Gastroesophageal sphincter (tissue), 4 donors: Measurements from ENCODE around the gene SURF4. TPM values are rescaled to one million over a fixed set of nuclear protein-coding genes. Genes with fewer than 3 reads are reported as not detected.

ENCODE experiments used
- ATAC-seq: fragments of 150-250 bp; one replicate; pipeline ENCODE4 v1.9.1; 2016; ENCODE audit warnings: mild to moderate bottlenecking, moderate library complexity
- H3K27ac ChIP-seq, 4 donors: fragments of 200-600 bp; sonication (generic) in 3 of 4; 1 replicate in 3 of 4; 2 replicates in 1 of 4; pipeline ENCODE4 v1.5.1; 2016 to 2019
- H3K27me3 ChIP-seq: fragments of 200-600 bp; sonication (generic); one replicate; pipeline ENCODE4 v1.5.1; 2019
- H3K36me3 ChIP-seq, 2 donors: fragments of 200-600 bp; sonication (generic); one replicate each; pipeline ENCODE4 v1.5.1; 2019; ENCODE audit warnings: control low read depth in 1 of 2
- H3K4me1 ChIP-seq, 3 donors: fragments of 200-600 bp; sonication (generic); 1 replicate in 2 of 3; 2 replicates in 1 of 3; pipeline ENCODE4 v1.5.1; 2016 to 2019; ENCODE audit warnings: control low read depth in 2 of 3
- H3K4me3 ChIP-seq, 2 donors: fragments of 200-600 bp; sonication (generic); one replicate each; pipeline ENCODE4 v1.5.1; 2019; ENCODE audit warnings: mild to moderate bottlenecking in 1 of 2, moderate library complexity in 1 of 2
- H3K9me3 ChIP-seq, 3 donors: fragments of 200-600 bp; sonication (generic); one replicate each; pipeline ENCODE4 v1.5.1; 2017 to 2019; ENCODE audit warnings: control low read depth in 2 of 3
- EP300 ChIP-seq: sonication (generic); formaldehyde crosslinking; IDR thresholded peaks from one replicate; pipeline ENCODE4 v1.6.1; 2017; ENCODE audit warnings: antibody characterized with exemption, mild to moderate bottlenecking
- POLR2A ChIP-seq, 2 donors: fragments of 450-650 bp; IDR thresholded peaks; one replicate each; pipeline ENCODE4 v1.6.1; 2017; ENCODE audit warnings: antibody characterized with exemption in 2 of 2, mild to moderate bottlenecking in 2 of 2, moderate library complexity in 1 of 2
- POLR2AphosphoS5 ChIP-seq: sonication (generic); formaldehyde crosslinking; IDR thresholded peaks from one replicate; pipeline ENCODE4 v1.6.1; 2017; ENCODE audit warnings: antibody characterized with exemption
- WGBS, 2 donors: methylation state at CpG; one replicate each; pipeline ENCODE4 v1.1.5; 2018; ENCODE audit warnings: low coverage in 1 of 2; 5-methylcytosine and 5-hydroxymethylcytosine counted together
- total RNA-seq, 4 donors: library from RNA; depleted of rRNA; stranded (reverse); fragments of >200 nt; gene quantifications; one replicate each; pipeline ENCODE4 v1.1.0, GENCODE V29; 2016
- TF ChIP-seq, protein P1 (sequence below), 4 experiments: fragments of 200-600 bp in 2 of 4; fragments of 450-650 bp in 2 of 4; sonication (generic) in 1 of 4; IDR thresholded peaks; one replicate each; pipeline ENCODE4 v1.5.1; 2017 to 2019; ENCODE audit warnings: antibody characterized with exemption in 4 of 4, mild to moderate bottlenecking in 2 of 4, moderate library complexity in 2 of 4

SURF4 gene
- total RNA-seq, 4 donors from 2014 or later = 78.1 to 139 (median 108) TPM

DNA sequence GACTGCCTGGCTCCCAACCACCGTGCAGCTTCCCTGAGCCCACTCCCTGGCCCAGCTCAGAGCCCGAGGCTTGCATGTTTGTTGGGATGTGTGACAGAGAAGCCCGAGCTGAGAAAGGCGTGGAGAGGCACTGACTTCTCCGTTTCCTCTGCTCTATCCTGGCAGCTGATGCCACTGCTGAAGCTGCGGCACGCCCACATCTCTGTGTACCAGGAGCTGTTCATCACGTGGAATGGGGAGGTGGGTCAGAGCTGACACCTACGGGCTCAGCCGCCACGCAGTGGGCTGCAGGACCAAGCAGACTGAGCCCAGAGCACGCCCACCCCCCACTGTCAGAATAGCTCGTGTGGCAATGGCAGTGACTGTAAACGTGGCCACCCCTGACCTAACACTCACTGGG is 9.6 kb upstream of the SURF4 start:
- no peak for TF ChIP-seq POLR2AphosphoS5
- TF ChIP-seq EP300 = no peak
- no peak for TF ChIP-seq POLR2A (IDR thresholded peaks at IDR 0.05)
- TF ChIP-seq, protein P1, sequence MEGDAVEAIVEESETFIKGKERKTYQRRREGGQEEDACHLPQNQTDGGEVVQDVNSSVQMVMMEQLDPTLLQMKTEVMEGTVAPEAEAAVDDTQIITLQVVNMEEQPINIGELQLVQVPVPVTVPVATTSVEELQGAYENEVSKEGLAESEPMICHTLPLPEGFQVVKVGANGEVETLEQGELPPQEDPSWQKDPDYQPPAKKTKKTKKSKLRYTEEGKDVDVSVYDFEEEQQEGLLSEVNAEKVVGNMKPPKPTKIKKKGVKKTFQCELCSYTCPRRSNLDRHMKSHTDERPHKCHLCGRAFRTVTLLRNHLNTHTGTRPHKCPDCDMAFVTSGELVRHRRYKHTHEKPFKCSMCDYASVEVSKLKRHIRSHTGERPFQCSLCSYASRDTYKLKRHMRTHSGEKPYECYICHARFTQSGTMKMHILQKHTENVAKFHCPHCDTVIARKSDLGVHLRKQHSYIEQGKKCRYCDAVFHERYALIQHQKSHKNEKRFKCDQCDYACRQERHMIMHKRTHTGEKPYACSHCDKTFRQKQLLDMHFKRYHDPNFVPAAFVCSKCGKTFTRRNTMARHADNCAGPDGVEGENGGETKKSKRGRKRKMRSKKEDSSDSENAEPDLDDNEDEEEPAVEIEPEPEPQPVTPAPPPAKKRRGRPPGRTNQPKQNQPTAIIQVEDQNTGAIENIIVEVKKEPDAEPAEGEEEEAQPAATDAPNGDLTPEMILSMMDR (IDR thresholded peaks at IDR 0.05) = no peak
- 68 to 92% methylated on average over 3 to 5 of the region's 14 CpGs for WGBS, 2 donors
- ATAC-seq = no peak
- Histone ChIP-seq H3K4me1 (no peaks in the 10 kb centered on the region), H3K27me3 (peaks cover 13% of the 10 kb centered on the region), H3K9me3 (no peaks in the 10 kb centered on the region), H3K4me3 (no peak overlapping the region), H3K36me3 (no peaks in the 10 kb centered on the region), H3K27ac (no peak overlapping the region)

DNA sequence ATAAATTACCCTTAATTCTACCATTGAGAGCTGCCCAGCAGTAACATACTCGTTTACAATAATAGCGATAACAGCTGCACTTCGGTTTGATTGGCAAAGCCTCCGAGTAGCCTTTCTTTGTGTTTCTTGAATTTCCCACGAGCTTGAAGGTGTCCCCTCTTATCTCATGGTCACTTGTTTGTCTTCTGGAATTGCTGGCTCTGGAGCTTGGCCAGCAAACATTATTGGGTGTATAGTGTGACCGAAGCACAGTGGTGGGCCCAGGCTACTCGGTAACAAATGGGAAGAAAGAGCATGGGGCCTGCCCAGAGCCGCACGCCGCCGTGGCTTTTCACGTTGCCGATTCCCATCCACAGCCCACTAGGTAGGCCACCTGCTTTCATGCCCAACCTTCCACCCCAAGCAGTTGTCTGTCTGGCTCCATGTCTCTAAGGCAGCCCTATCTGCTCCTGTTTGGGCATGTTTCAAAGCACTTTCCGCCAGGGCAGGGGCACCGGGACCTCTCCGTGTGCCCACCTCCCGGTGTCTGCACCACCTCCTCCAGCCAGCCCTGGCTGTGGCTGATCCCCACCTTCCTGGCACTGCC is 9.0 kb upstream of the SURF4 start:
- Histone ChIP-seq H3K9me3 (no peaks in the 10 kb centered on the region), H3K4me1 (no peaks in the 10 kb centered on the region), H3K27me3 (peaks cover 9% of the 10 kb centered on the region), H3K36me3 (no peaks in the 10 kb centered on the region), H3K4me3 (no peak overlapping the region), H3K27ac (no peak overlapping the region)
- TF ChIP-seq EP300 = no peak
- TF ChIP-seq POLR2A (IDR thresholded peaks at IDR 0.05) = no peak
- TF ChIP-seq, protein P1 (IDR thresholded peaks at IDR 0.05) = no peak
- TF ChIP-seq POLR2AphosphoS5 = no peak
- 62 to 96% methylated on average over 5 to 7 of the region's 17 CpGs for WGBS, 2 donors
- no peak for ATAC-seq

DNA sequence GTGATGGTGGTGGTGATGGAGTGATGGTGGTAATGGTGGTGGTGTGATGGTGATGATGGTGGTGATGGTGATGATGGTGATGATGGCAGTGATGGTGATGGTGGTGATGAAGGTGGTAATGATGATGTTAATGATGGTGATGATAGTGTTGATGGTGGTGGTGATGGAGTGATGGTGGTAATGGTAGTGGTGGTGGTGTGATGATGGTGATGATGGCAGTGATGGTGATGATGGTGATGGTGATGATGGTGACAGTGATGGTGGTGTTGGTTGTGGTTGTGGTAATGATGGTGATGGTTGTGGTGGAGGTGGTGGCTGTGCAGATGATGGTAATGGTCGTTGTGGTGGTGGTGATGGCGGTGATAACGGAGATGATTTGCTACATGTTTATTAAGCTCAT is 7.6 kb upstream of the SURF4 start:
- no peak for TF ChIP-seq EP300
- TF ChIP-seq POLR2A (IDR thresholded peaks at IDR 0.05) = no peak
- TF ChIP-seq, protein P1 (IDR thresholded peaks at IDR 0.05) = no peak
- TF ChIP-seq POLR2AphosphoS5 = no peak
- no peaks in the 10 kb centered on the region for H3K27me3 ChIP-seq
- no peaks in the 10 kb centered on the region for H3K36me3 ChIP-seq
- H3K9me3 ChIP-seq = no peaks in the 10 kb centered on the region
- no peak for ATAC-seq
- no peaks in the 10 kb centered on the region for H3K4me1 ChIP-seq
- H3K4me3 ChIP-seq = no peak overlapping the region
- WGBS, 2 donors = 94 to 97% methylated on average over 3 of the region's 3 CpGs
- H3K27ac ChIP-seq = no peak overlapping the region

DNA sequence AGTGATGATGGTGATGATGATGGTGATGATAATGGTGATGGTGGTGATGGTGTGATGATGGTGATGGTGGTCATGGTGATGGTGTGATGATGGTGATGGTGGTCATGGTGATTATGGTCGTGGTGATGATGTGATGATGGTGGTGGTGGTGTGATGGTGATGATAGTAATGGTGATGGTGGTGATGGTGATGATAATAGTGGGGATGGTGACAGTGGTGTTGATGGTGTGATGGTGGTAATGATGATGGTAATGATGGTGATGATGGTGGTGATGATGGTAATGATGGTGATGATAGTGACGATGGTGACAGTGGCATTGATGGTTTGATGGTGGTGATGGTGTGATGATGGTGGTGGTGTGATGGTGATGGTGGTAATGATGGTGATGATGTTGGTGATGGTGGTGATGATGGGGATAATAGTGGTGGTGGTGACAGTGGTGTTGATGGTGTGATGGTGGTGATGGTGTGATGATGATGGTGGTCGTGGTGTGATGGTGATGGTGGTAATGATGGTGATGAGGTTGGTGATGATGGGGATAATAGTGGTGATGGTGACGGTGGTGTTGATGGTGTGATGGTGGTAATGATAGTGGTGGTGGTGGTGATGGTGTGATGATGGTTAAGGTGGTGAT is 6.8 kb upstream of the SURF4 start:
- H3K27ac ChIP-seq = no peak overlapping the region
- 84 to 92% methylated on average over 4 of the region's 4 CpGs for WGBS, 2 donors
- no peaks in the 10 kb centered on the region for H3K27me3 ChIP-seq
- H3K36me3 ChIP-seq = no peaks in the 10 kb centered on the region
- TF ChIP-seq POLR2AphosphoS5 = no peak
- TF ChIP-seq POLR2A (IDR thresholded peaks at IDR 0.05) = no peak
- TF ChIP-seq EP300 = no peak
- TF ChIP-seq, protein P1 (IDR thresholded peaks at IDR 0.05) = no peak
- no peaks in the 10 kb centered on the region for H3K9me3 ChIP-seq
- no peak for ATAC-seq
- H3K4me1 ChIP-seq = no peaks in the 10 kb centered on the region
- H3K4me3 ChIP-seq = no peak overlapping the region

DNA sequence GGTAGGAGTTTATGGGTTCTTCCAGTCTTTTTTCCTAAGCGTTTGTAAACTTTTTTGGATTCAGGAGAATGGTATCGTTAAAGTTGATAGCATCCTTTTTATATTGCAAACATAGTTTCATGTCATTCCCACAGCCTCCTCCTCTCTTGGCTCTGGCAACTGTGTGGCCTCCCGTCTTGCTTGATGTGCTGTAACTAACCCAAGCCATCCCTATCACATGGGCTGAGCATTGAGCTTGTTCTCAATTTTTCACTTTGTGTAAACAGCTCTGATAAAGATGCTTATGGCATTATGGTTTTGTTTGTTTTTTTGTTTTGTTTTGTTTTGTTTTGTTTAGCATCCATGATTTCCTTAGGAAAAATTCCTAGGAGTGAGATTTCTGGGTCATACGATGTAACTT is 4.9 kb upstream of the SURF4 start:
- TF ChIP-seq EP300 (no peak), POLR2AphosphoS5 (no peak), POLR2A (IDR thresholded peaks at IDR 0.05) (no peak)
- TF ChIP-seq, protein P1 (IDR thresholded peaks at IDR 0.05) = no peak
- Histone ChIP-seq H3K27ac (no peak overlapping the region), H3K4me3 (no peak overlapping the region), H3K9me3 (no peaks in the 10 kb centered on the region), H3K36me3 (no peaks in the 10 kb centered on the region), H3K4me1 (peaks cover 0 to 10% (median 6%) of the 10 kb centered on the region in 3 donors), H3K27me3 (no peaks in the 10 kb centered on the region)
- no peak for ATAC-seq
- WGBS, 2 donors = 69 to 89% methylated on average over 3 to 4 of the region's 4 CpGs
